Measurements from ENCODE around the gene TBXAS1.

The TBXAS1 gene

GRCh38 chr7:139949629-139950028 is 120.6 kb downstream of the TBXAS1 start:
- no peak for DNase-seq

GRCh38 chr7:139950881-139951525 is 121.9 kb downstream of the TBXAS1 start:
- DNase-seq: no peak

GRCh38 chr7:139953229-139953628 is 124.2 kb downstream of the TBXAS1 start:
- no peak for DNase-seq

GRCh38 chr7:139955109-139955820 is 126.2 kb downstream of the TBXAS1 start:
- DNase-seq: no peak

DNA sequence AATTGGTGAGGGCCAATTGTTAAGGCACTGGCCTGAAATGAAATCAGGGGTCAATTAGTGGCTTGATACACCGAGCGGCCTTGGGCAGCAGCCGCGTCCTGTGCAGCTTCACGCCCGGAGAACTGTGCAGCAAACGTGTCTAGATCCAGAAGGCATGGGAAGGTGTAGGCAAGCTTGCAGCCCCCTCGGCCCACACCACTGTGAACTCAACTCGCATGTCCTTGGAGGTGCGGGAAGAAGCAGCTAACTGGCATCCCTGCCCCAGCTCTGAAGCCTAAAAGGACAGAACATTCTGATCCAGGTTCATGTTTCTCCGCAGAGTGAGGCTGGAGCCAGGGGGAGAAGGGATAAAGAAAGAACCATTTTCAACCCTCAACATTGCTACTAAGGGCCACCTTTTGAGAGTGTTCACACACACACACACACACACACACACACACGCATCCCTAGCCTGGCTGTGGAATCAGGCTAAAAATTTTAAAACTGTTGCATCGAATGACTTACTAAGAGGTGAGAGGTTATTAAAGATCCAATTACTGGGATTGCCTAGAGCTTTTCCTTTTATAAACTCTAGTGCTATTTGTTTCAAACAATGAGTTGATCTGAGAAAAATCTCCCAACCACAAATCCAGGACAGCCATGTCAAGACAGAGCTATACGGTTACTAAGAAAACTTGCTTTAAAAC is 129.7 kb downstream of the TBXAS1 start:
- no peak for DNase-seq

DNA sequence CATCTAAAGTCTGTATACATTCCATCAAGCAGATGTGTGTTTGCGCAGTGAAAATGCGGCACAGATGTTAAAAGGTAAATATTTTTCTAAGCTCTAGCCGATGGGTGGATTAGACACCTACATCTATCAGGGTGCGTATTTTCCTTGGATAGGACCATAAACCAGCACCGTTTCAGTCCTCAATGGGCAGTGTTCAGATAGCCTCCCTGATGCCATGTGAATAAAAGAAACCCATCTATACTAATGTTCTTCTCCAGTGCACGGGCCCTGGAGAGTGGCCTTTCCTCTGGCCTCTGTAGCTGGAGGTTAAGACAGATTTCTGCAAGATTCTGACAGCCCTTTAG is 130.2 kb downstream of the TBXAS1 start:
- DNase-seq: no peak

DNA sequence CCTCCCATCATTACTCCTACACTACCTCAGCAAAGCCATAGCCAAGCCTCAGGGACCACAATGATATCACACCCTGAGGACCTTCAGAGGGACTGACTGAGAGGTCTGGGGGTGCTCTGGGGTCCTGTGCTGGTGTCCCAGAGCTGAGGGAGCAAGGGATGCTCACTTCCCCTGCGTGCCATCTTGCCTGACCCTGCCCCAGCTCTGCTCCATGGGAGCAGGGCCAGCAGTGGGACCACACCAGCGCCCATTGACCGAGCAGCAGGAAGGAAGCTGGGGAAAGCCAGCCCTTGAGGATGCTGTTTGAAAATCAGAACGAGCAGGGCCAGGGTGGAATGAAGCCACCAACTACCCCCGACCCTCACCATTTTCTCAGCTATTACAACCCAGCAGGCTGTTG is 130.7 kb downstream of the TBXAS1 start:
- DNase-seq: no peak

DNA sequence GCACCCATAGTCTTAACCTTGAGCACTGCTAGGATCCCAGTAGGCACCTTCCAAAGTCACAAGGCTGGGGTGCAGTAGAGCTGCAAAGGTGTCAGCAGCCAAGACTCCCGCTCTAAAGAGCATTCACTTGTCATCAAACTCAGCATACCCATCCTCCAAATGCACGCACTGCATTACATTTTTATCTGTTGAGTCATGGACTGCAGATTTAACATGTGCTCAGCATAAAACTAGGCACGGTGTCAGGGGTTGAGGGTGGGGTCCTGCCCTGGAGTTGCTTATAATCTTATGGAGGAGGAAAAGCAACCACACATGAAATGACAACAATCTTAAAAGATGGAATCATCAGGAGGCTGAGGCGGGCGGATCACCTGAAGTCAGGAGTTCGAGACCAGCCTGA is 131.1 kb downstream of the TBXAS1 start:
- DNase-seq: no peak

- DNase-seq: no peak
Measured at GRCh38 chr7:139965942-139966628, 137.0 kb downstream of the TBXAS1 start.

- DNase-seq: no peak
Measured at GRCh38 chr7:139966949-139967348, 137.9 kb downstream of the TBXAS1 start.

- DNase-seq: no peak
Measured at GRCh38 chr7:139968931-139969330, 139.9 kb downstream of the TBXAS1 start.

DNA sequence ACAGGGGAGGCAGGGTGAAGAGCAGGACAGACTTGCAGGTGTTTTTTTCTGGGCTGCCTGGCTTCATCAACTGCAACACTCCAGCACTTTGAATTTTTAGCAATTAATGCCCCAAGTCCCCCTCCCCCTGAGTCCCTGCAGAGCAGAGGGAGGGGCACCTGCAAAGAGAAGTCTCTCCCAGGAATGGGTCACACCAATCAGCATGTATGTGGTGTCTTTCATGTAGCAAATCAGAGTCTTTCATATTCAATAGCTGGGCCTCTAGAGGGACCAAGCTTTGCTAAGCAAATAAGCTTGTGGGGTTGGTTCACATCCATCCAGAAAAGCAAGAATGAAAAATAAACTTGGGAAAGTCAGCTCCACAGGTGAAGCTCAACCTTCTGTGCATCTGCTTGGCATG is 143.0 kb downstream of the TBXAS1 start:
- DNase-seq: no peak

DNA sequence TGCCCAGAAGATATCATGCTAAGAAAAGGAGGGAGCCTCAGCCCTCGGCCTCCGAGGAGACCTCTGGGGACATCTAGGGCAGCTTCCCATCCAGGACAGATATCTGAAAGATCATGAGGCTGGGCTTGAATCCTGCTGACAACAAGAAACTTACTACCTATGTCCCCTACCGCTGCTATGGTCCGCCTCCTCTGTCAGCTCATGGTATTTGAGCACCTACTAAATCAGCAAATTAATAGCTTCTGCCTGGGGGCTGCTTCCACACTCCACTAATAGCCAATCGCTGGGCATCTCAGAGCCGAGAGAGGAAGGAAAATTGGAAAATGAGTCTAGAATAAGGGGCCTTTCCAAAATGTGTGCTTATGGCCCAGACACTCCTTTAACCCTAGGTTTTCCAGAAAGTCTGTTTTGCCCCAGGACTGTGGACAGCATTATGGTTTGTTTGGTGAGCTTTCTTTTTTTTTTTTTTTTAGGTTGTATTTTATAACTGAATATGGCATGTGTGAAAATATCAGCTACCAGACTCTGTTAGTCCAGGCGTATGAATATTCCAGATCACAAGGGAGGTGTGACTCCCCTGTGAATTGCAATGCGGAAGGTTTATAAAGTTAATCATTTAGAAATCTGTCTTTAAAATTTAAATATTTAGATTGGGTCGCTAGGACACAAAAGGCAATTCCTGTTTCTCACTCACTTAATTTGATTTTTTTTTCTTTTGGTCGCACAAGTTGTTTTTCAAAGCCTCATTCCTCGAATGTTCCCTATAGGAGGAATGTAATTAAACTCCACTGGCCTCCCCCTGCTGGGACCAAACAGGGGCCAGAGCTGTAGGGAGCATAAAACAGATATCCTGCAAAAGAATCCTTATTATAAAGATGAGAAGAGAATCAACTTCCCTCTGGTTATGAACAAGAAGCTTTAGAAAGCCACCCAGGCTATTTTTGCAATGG is 144.3 kb downstream of the TBXAS1 start:
- DNase-seq: no peak

DNA sequence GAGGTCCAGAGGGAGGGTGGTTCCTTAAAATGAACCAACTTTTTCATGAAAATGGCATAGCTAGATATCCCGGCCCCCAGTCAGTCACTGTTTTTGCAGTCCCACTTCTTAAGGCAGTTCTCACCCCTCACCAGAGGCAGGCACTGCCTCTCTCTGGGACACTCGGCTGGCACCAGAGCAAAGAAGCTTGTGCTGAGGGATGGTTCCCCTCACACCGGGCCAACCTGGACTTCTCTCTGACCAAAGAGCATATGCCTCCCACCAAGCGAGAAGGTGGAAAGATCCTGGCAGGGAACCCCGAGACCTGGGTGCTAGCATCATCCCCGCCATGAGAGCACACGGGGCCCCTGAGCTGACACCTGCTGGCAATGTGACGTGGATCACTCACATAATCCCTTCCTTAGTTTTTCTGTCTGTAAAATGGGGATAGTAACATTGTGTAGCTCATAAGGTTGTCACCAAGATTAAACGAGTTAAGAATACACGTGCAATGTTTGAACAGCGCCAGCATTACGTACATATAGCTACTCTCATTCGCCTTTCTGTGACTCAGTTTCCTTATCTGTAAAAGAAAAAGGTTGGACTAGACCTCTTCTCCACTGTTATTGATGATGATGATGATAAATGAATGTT is 145.2 kb downstream of the TBXAS1 start:
- DNase-seq: no peak

- no peak for DNase-seq
Measured at GRCh38 chr7:139976055-139976837, 147.2 kb downstream of the TBXAS1 start.

GRCh38 chr7:139976838-139977656 is 148.0 kb downstream of the TBXAS1 start:
- DNase-seq: no peak

GRCh38 chr7:139981511-139981895 is 152.4 kb downstream of the TBXAS1 start:
- no peak for DNase-seq

- DNase-seq: no peak
Measured at GRCh38 chr7:139982927-139983920, 154.2 kb downstream of the TBXAS1 start.

All from stimulated activated CD4-positive, alpha-beta T cell treated with anti-CD3 and anti-CD28 coated beads, Interleukin-4, amount 100 ng/mL, for 24 hours (primary cell).